DOHH2 (cell line): ENCODE results near the gene PTPRN2.

Source experiments
- H3F3A ChIP-seq: fragments of 200-600 bp; sonication (generic), shearing (Covaris generic); 2 replicates; pipeline ENCODE4 v1.6.0; 2016; ENCODE audit warnings: antibody characterized with exemption, mild to moderate bottlenecking; ENCODE audit not compliant: control insufficient read depth, insufficient read depth
- H3K27ac ChIP-seq: fragments of 200-600 bp; sonication (generic); 2 replicates; pipeline ENCODE4 v1.5.1; 2014; ENCODE audit warnings: low read depth, mild to moderate bottlenecking, low read length, moderate library complexity
- H3K27me3 ChIP-seq: fragments of 200-600 bp; sonication (generic); 2 replicates; pipeline ENCODE4 v1.6.1; 2014; ENCODE audit warnings: mild to moderate bottlenecking, low read length, mixed read lengths; ENCODE audit not compliant: control insufficient read depth
- H3K36me3 ChIP-seq: fragments of 200-600 bp; sonication (generic); 2 replicates; pipeline ENCODE4 v1.6.1; 2014; ENCODE audit warnings: mild to moderate bottlenecking, low read length, moderate library complexity, mixed read lengths; ENCODE audit not compliant: control insufficient read depth
- H3K4me1 ChIP-seq: fragments of 200-600 bp; sonication (generic); 2 replicates; pipeline ENCODE4 v1.6.1; 2014; ENCODE audit warnings: mild to moderate bottlenecking, low read length, mixed read lengths; ENCODE audit not compliant: control insufficient read depth
- H3K4me2 ChIP-seq: fragments of 200-600 bp; sonication (generic); 2 replicates; pipeline ENCODE4 v1.6.0; 2014; ENCODE audit warnings: mild to moderate bottlenecking, low read length, moderate library complexity
- H3K4me3 ChIP-seq: fragments of 200-600 bp; sonication (generic); 2 replicates; pipeline ENCODE4 v1.5.1; 2014; ENCODE audit warnings: mild to moderate bottlenecking, low read length, mixed read lengths
- H3K79me2 ChIP-seq: fragments of 200-600 bp; sonication (generic); 2 replicates; pipeline ENCODE4 v1.6.1; 2014; ENCODE audit warnings: mild to moderate bottlenecking, low read length, mixed read lengths; ENCODE audit not compliant: control insufficient read depth
- H3K9me2 ChIP-seq: fragments of 200-600 bp; sonication (generic); replicated peaks from 2 replicates; pipeline ENCODE4 v1.6.1; 2014; ENCODE audit warnings: mild to moderate bottlenecking, low read length, mixed read lengths; ENCODE audit not compliant: control insufficient read depth
- H3K9me3 ChIP-seq: fragments of 200-600 bp; sonication (generic); 2 replicates; pipeline ENCODE4 v1.6.1; 2014; ENCODE audit warnings: antibody characterized with exemption, low read length, mixed read lengths; ENCODE audit not compliant: control insufficient read depth, insufficient read depth
- H4K20me1 ChIP-seq: fragments of 200-600 bp; sonication (generic); 2 replicates; pipeline ENCODE4 v1.6.0; 2014; ENCODE audit warnings: low read depth, mild to moderate bottlenecking, antibody characterized with exemption, low read length, moderate library complexity; ENCODE audit not compliant: control insufficient read depth, insufficient read depth
- CTCF ChIP-seq: fragments of 200-600 bp; sonication (generic); IDR thresholded peaks from one replicate; pipeline ENCODE4 v1.5.1; 2014; ENCODE audit warnings: antibody characterized with exemption, mild to moderate bottlenecking, low read depth, low read length; ENCODE audit not compliant: poor library complexity, severe bottlenecking
- EZH2phosphoT487 ChIP-seq: fragments of 200-600 bp; sonication (generic); IDR thresholded peaks from 2 replicates; pipeline ENCODE4 v1.6.1; 2017; ENCODE audit warnings: borderline replicate concordance, mild to moderate bottlenecking, antibody characterized with exemption, low read length, moderate library complexity, mixed read lengths

PTPRN2 gene

DNA sequence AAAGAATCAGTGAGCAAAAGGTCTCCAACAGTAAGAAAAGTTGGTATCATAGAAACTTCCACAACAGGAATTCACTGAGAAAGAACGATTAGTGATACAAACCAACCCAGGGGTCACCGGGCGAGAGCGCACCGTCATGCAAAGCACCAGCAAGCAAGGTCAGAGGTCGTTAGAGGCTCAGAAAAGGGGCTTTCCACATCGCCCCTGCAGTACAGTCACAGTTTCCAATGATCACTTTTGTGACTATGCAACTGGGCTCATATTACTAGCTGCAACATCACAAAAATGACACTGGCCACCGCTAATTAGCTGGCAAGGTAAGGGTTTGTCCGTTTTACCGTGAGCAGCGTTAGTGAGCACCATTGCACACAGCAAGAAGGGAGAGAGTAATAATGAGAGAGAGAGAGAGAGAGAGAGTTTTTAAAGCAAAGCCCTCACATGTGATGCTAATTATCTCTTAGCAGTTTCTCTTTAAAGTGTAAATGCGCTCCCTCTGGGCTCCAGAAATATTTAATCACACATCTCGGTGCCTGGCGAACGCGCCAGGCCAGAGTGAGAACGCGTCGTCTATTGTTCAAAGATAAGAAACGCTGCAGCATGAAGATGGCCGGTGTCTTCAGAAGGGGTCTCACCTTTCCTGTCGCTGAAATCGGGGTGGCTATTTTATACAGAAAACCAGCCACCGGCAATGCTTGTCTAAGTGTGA lies 1013.4 kb downstream of the PTPRN2 start:
- H3K4me3 ChIP-seq, result no peak overlapping the region
- H3K9me3 ChIP-seq, result no peaks in the 10 kb centered on the region
- H3K79me2 ChIP-seq, result no peaks in the 10 kb centered on the region
- H3K27ac ChIP-seq, result no peak overlapping the region
- no peaks in the 10 kb centered on the region for H3K9me2 ChIP-seq
- TF ChIP-seq CTCF (no peak), EZH2phosphoT487 (no peak)
- peaks cover 6% of the 10 kb centered on the region for H3K4me1 ChIP-seq
- no peaks in the 10 kb centered on the region for H4K20me1 ChIP-seq
- H3K4me2 ChIP-seq, result no peak overlapping the region
- no peaks in the 10 kb centered on the region for H3K27me3 ChIP-seq
- H3F3A ChIP-seq, result no peaks in the 10 kb centered on the region
- H3K36me3 ChIP-seq, result no peaks in the 10 kb centered on the region

GRCh38 chr7:157573244-157573643 lies 1014.4 kb downstream of the PTPRN2 start:
- H3K4me3 ChIP-seq, result no peak overlapping the region
- H3K27me3 ChIP-seq, result no peaks in the 10 kb centered on the region
- peaks cover 15% of the 10 kb centered on the region for H3K4me1 ChIP-seq
- H3K36me3 ChIP-seq, result no peaks in the 10 kb centered on the region
- no peaks in the 10 kb centered on the region for H3K9me3 ChIP-seq
- TF ChIP-seq CTCF, result no peak
- H3K79me2 ChIP-seq, result no peaks in the 10 kb centered on the region
- no peak overlapping the region for H3K27ac ChIP-seq
- no peaks in the 10 kb centered on the region for H3F3A ChIP-seq
- no peaks in the 10 kb centered on the region for H4K20me1 ChIP-seq
- H3K9me2 ChIP-seq, result no peaks in the 10 kb centered on the region
- H3K4me2 ChIP-seq, result no peak overlapping the region

GRCh38 chr7:157572622-157573021 lies 1015.0 kb downstream of the PTPRN2 start:
- Histone ChIP-seq H3K9me2 (no peaks in the 10 kb centered on the region), H3K4me2 (no peak overlapping the region), H3K36me3 (no peaks in the 10 kb centered on the region), H3K4me1 (peaks cover 20% of the 10 kb centered on the region), H3K27ac (no peak overlapping the region), H3K9me3 (no peaks in the 10 kb centered on the region), H3F3A (no peaks in the 10 kb centered on the region), H3K4me3 (no peak overlapping the region), H3K27me3 (no peaks in the 10 kb centered on the region), H3K79me2 (no peaks in the 10 kb centered on the region), H4K20me1 (no peaks in the 10 kb centered on the region)
- TF ChIP-seq CTCF, result no peak
- TF ChIP-seq EZH2phosphoT487, result no peak
